Muscle of back (tissue), 11 donors: ENCODE results near the gene FBH1. TPM values are rescaled to one million over a fixed set of nuclear protein-coding genes. Genes with fewer than 3 reads are reported as not detected.

Experiments used
- DNase-seq, 3 donors: peaks; one replicate each; pipeline versions ENCODE4 v3.0.0 to v3.0.0-alpha.2; 2013
- polyA plus RNA-seq, 10 donors: library from polyadenylated mRNA; unstranded; fragments of 120-200 nt; gene quantifications; one replicate each; pipeline ENCODE4 v1.2.1, GENCODE V29; 2013; ENCODE audit not compliant: insufficient read length in 10 of 10

The FBH1 gene
- polyA plus RNA-seq, 10 donors, result 40.1 to 59.4 (median 46.8) TPM

DNA sequence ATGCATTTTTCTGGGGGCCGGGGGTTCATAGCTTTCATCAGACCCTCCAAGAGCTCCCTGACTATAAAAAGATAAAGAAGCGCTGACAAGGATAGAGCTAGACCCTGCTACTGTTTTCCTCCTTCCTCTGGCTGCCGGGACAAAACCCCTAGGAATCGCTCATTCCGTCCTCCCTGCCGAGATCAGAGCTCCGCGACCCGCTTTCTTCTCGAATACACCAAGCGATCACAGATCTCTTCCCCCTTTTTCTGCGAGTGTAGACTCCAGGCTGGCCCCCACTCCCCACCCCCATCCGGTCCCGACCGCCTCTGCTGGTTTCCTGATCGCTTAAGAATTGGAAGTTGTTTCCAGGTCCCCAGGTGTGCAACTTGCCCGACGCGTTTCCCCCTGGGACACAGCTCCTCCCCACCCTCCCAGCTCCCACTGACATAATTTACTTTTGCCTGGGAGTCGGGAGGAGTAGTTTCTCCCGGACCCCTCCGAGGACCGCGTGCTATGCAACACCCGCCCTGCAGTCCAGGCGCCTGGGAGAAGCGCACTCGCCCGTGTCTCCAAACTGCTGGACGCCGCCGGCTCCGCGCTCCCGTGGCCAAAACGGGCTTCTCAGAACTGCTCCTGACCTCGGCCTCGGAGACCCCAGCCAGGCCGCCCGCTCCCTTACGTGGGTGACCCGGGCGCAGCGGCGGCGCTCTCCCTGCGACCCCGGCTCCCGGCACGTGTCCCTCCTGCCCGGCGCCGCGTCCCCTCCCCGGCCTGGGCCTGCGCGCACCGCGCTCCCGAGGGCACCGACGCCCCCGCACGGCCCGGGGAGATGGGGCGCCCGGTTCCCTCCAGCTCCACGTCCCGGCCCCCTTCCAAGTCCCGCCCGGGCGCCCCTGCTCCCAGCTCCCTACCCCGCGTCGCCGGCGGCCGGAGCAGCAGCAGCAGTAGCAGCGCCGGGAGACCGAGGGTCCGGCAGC lies 86.7 kb downstream of the FBH1 start:
- peak; percentile 10 to 84 (median 40) for DNase-seq

- DNase-seq, result peak in 2 of 3 donors; percentile 25 to 59
Measured at GRCh38 chr10:5977471-5978229, 87.6 kb downstream of the FBH1 start, which contains the start of gene IL15RA. IL15RA (minus strand) TSS chr10:5977543; CDS start chr10:5977492, 51 bp downstream.

- DNase-seq, result no peak
Measured at GRCh38 chr10:5978230-5978489, 88.1 kb downstream of the FBH1 start.

GRCh38 chr10:5981529-5981928 lies 91.5 kb downstream of the FBH1 start:
- DNase-seq, result no peak

GRCh38 chr10:5983774-5984173 lies 93.7 kb downstream of the FBH1 start:
- no peak for DNase-seq

DNA sequence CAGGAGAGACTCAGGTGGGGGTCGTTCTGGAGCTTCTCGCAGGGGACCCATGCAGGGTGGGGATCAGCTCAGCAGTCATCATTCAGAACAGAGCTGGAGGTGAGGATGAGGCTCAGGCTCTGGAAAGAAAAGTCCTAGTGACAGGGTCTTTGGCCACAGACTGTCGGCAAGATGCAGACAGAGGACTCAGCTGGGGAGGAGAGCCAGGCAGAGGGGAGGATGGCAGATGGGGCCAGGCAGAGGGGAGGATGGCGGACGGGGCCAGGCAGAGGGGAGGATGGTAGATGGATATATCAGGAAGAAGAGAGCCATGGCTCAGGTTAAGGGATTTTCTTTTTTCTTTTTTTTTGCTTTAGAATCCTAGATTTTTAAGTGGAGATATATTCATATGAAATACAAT lies 95.0 kb downstream of the FBH1 start:
- DNase-seq, result no peak

Other genes starting within 250 kb of the FBH1 start
- 10 to 100 TPM in 7 of 10 donors, 1 to 10 TPM in 3; 9.0 to 15.5 (median 11.8) TPM for gene ASB13, start 223.6 kb upstream of the FBH1 start, polyA plus RNA-seq
- 10 to 100 TPM; 24.9 to 38.7 (median 34.1) TPM for gene TASOR2, start 205.4 kb upstream of the FBH1 start, polyA plus RNA-seq
- 100 to 1,000 TPM; 226 to 309 (median 262) TPM for gene GDI2, start 76.8 kb upstream of the FBH1 start, polyA plus RNA-seq
- gene ANKRD16, start 350 bp upstream of the FBH1 start, polyA plus RNA-seq, result 1 to 10 TPM; 4.5 to 7.5 (median 5.8) TPM
- 1 to 10 TPM; 1.2 to 3.9 (median 2.2) TPM for gene IL15RA, start 87.3 kb downstream of the FBH1 start, polyA plus RNA-seq
- gene IL2RA, start 172.1 kb downstream of the FBH1 start, polyA plus RNA-seq, result under 1 TPM in 4 of 10 donors, not detected in 6; 0.45 to 0.92 (median 0.58) TPM
- 100 to 1,000 TPM in 5 of 10 donors, 10 to 100 TPM in 5; 74.9 to 126 (median 95.6) TPM for gene RBM17, start 198.8 kb downstream of the FBH1 start, polyA plus RNA-seq